Effector memory CD4-positive, alpha-beta T cell (primary cell): ENCODE data around the gene CC2D2A.
A peak's percentile ranks its signal among the peaks of the same experiment; 100 is the strongest.
"Not testable (repeated sequence)": the region's sequence is repeated elsewhere in the genome, so short reads cannot be mapped to it uniquely, and the experiment has no call there.

ENCODE experiments used
- DNase-seq, 3 donors: peaks; one replicate each; pipeline ENCODE4 v3.0.0-alpha.2; 2020
- H3K27ac ChIP-seq: 2 replicates; pipeline ENCODE4 v1.7.0; 2013; ENCODE audit warnings: mild to moderate bottlenecking, low read length, moderate library complexity; ENCODE audit not compliant: insufficient read depth, poor library complexity, severe bottlenecking
- H3K27me3 ChIP-seq: replicated peaks from 2 replicates; pipeline ENCODE4 v1.7.0; 2013; ENCODE audit warnings: mild to moderate bottlenecking, low read length; ENCODE audit not compliant: insufficient read depth, control insufficient read depth, poor library complexity, severe bottlenecking
- H3K36me3 ChIP-seq: 2 replicates; pipeline ENCODE4 v1.7.0; 2013; ENCODE audit warnings: mild to moderate bottlenecking, low read length, moderate library complexity; ENCODE audit not compliant: control insufficient read depth, insufficient read depth
- H3K4me1 ChIP-seq: 2 replicates; pipeline ENCODE4 v1.7.0; 2013; ENCODE audit warnings: low read length, mild to moderate bottlenecking; ENCODE audit not compliant: control insufficient read depth, insufficient read depth, poor library complexity, severe bottlenecking
- H3K4me3 ChIP-seq: 2 replicates; pipeline ENCODE4 v1.7.0; 2013; ENCODE audit warnings: low read length, low read depth, mild to moderate bottlenecking; ENCODE audit not compliant: insufficient read depth, poor library complexity, severe bottlenecking
- H3K9me3 ChIP-seq: 2 replicates; pipeline ENCODE4 v1.7.0; 2013; ENCODE audit warnings: mild to moderate bottlenecking, low read length, moderate library complexity; ENCODE audit not compliant: control insufficient read depth

Gene CC2D2A

DNA sequence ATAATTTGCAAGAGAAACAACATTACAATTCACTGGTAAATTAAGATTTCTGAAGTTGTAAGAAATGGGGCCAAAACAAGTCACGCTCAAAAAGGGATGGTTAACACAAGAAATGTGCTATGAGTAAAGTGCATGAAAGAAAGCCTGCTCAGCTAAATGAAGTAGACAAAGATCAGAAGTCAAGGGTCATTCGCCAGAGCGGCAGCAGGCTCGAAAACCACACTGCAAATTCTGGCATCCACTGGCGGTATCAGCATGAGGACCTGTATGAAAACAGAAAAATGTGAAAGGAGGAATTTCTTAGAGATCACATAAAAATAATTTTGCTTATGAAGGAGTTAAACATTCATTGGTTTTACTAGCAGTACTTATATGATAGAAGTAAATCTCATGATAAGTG is 135.9 kb downstream of the CC2D2A start:
- Histone ChIP-seq H3K9me3 (no peaks in the 10 kb centered on the region), H3K27ac (no peak overlapping the region), H3K36me3 (peaks cover 3% of the 10 kb centered on the region), H3K4me3 (no peak overlapping the region), H3K27me3 (no peaks in the 10 kb centered on the region), H3K4me1 (no peaks in the 10 kb centered on the region)
- DNase-seq, result no peak

- DNase-seq, result no peak
- no peaks in the 10 kb centered on the region for H3K9me3 ChIP-seq
- H3K27ac ChIP-seq, result no peak overlapping the region
- H3K27me3 ChIP-seq, result no peaks in the 10 kb centered on the region
- peaks cover 7% of the 10 kb centered on the region for H3K36me3 ChIP-seq
- no peak overlapping the region for H3K4me3 ChIP-seq
- H3K4me1 ChIP-seq, result no peaks in the 10 kb centered on the region
Measured at GRCh38 chr4:15610855-15611254, 141.2 kb downstream of the CC2D2A start.

DNA sequence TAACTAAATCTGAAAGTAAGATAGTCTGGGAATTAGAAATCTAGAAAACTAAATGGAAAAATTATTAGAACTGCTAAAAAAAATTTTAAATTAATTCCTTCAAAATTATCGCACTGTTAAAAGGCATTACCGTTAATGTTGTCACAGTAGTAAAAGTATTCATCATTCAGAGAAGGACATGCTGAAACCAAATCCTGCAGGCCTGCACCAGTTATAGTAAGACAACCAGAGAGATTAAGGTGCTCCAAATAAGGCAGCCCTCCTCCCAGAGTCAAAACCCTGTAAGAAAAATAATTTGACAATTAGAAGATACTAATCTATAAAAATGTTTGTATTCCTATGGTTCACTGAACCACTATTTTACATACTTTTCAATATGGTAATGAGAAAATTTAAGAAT is 142.5 kb downstream of the CC2D2A start:
- DNase-seq, result no peak
- Histone ChIP-seq H3K27ac (no peak overlapping the region), H3K4me3 (no peak overlapping the region), H3K4me1 (no peaks in the 10 kb centered on the region), H3K36me3 (peaks cover 11% of the 10 kb centered on the region), H3K27me3 (no peaks in the 10 kb centered on the region), H3K9me3 (no peaks in the 10 kb centered on the region)

GRCh38 chr4:15614891-15615290 is 145.2 kb downstream of the CC2D2A start:
- H3K4me3 ChIP-seq, H3K4me1 ChIP-seq, H3K27me3 ChIP-seq, DNase-seq, H3K27ac ChIP-seq, H3K9me3 ChIP-seq: not testable (repeated sequence)
- H3K36me3 ChIP-seq, result peaks cover 14% of the 10 kb centered on the region

- H3K27me3 ChIP-seq, H3K9me3 ChIP-seq, H3K4me1 ChIP-seq, DNase-seq, H3K27ac ChIP-seq, H3K4me3 ChIP-seq: not testable (repeated sequence)
- H3K36me3 ChIP-seq, result peaks cover 23% of the 10 kb centered on the region
Measured at GRCh38 chr4:15617407-15617806, 147.7 kb downstream of the CC2D2A start.

GRCh38 chr4:15636818-15637217 is 167.1 kb downstream of the CC2D2A start:
- Histone ChIP-seq H3K9me3 (no peaks in the 10 kb centered on the region), H3K27me3 (no peaks in the 10 kb centered on the region), H3K4me3 (no peak overlapping the region), H3K4me1 (no peaks in the 10 kb centered on the region), H3K36me3 (peaks cover 41% of the 10 kb centered on the region), H3K27ac (no peak overlapping the region)
- no peak for DNase-seq

DNA sequence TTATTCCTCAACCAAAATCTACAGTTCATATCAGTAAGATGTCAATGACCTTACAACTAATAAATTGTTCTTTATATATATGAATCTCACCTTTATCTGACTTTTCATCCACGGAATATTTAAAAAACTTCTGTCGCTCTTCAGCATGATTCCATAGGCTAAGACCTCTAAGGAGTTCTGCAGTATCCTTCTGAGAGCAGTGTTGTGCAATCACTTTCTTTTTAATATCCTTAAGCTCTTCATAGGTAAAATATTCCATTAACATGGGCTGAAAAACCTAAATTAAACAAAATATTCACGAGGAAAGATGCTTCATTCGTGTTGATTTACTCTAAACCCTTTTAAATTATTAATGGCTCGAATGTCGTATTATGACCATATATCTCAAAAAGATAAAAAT is 168.7 kb downstream of the CC2D2A start:
- no peaks in the 10 kb centered on the region for H3K9me3 ChIP-seq
- H3K4me1 ChIP-seq, result no peaks in the 10 kb centered on the region
- H3K4me3 ChIP-seq, result no peak overlapping the region
- no peak overlapping the region for H3K27ac ChIP-seq
- no peaks in the 10 kb centered on the region for H3K27me3 ChIP-seq
- H3K36me3 ChIP-seq, result peaks cover 41% of the 10 kb centered on the region
- no peak for DNase-seq

DNA sequence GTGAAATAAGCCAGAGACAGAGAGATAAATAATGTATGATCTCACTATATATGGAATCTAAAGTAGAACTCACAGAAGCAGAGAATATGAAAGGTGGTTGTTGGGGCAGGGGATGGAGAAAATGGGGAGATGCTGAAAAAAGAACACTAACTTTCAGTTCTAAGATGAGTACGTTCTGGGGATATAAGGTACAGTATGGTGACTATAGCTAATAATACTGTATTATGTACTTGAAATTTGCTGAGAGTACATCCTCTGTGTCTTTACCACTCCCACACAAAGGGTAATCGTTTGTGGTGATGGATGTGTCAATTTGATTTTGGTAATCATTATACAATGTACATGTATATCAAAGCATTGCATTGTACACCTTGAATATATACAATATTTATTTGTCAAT is 178.9 kb downstream of the CC2D2A start:
- H3K27ac ChIP-seq, result no peak overlapping the region
- DNase-seq, result no peak
- H3K4me3 ChIP-seq, result no peak overlapping the region
- H3K4me1 ChIP-seq, result peaks cover 38% of the 10 kb centered on the region
- H3K27me3 ChIP-seq, result no peaks in the 10 kb centered on the region
- no peaks in the 10 kb centered on the region for H3K36me3 ChIP-seq
- H3K9me3 ChIP-seq, result no peaks in the 10 kb centered on the region

GRCh38 chr4:15649914-15650545 is 180.3 kb downstream of the CC2D2A start:
- H3K36me3 ChIP-seq, result no peaks in the 10 kb centered on the region
- no peak overlapping the region for H3K4me3 ChIP-seq
- H3K27me3 ChIP-seq, result no peaks in the 10 kb centered on the region
- peak; percentile 38 to 54 (median 42) for DNase-seq
- no peak overlapping the region for H3K27ac ChIP-seq
- peaks cover 47% of the 10 kb centered on the region for H3K4me1 ChIP-seq
- no peaks in the 10 kb centered on the region for H3K9me3 ChIP-seq
